HG03025 (cell line): ENCODE measurements around the gene SLC2A9.
A peak's percentile ranks its signal among the peaks of the same experiment; 100 is the strongest.

Experiments used
- ATAC-seq: cut with Tn5 transposase; IDR thresholded peaks from one replicate; pipeline ENCODE4 v1.9.1; 2021; ENCODE audit warnings: mild to moderate bottlenecking, moderate library complexity; ENCODE audit not compliant: unreplicated experiment, low FRiP score

SLC2A9 gene

GRCh38 chr4:10046471-10046870, 25.2 kb upstream of the SLC2A9 start:
- ATAC-seq, result no peak

- ATAC-seq, result no peak
Measured at GRCh38 chr4:10045481-10045880, 24.2 kb upstream of the SLC2A9 start.

GRCh38 chr4:10041036-10041435, 19.7 kb upstream of the SLC2A9 start:
- no peak for ATAC-seq

- ATAC-seq, result no peak
Measured at GRCh38 chr4:10040049-10040892, 19.0 kb upstream of the SLC2A9 start.

- ATAC-seq, result no peak
Measured at GRCh38 chr4:10036807-10037342, 15.6 kb upstream of the SLC2A9 start.

- ATAC-seq, result no peak
Measured at GRCh38 chr4:10035130-10035529, 13.8 kb upstream of the SLC2A9 start.

GRCh38 chr4:10034612-10035104, 13.4 kb upstream of the SLC2A9 start:
- no peak for ATAC-seq

GRCh38 chr4:10034136-10034535, 12.8 kb upstream of the SLC2A9 start:
- no peak for ATAC-seq

- peak; percentile 91 for ATAC-seq
Measured at GRCh38 chr4:10033191-10033881, 12.0 kb upstream of the SLC2A9 start.

- no peak for ATAC-seq
Measured at GRCh38 chr4:10032625-10033024, 11.3 kb upstream of the SLC2A9 start.

- ATAC-seq, result no peak
Measured at GRCh38 chr4:10031668-10032590, 10.6 kb upstream of the SLC2A9 start.

- no peak for ATAC-seq
Measured at GRCh38 chr4:10030972-10031667, 9.8 kb upstream of the SLC2A9 start.

- ATAC-seq, result no peak
Measured at GRCh38 chr4:10029403-10029802, 8.1 kb upstream of the SLC2A9 start.

GRCh38 chr4:10028910-10029309, 7.6 kb upstream of the SLC2A9 start:
- ATAC-seq, result no peak

- no peak for ATAC-seq
Measured at GRCh38 chr4:10026485-10026884, 5.2 kb upstream of the SLC2A9 start.

GRCh38 chr4:10025230-10025806, 4.0 kb upstream of the SLC2A9 start:
- ATAC-seq, result no peak

- ATAC-seq, result no peak
Measured at GRCh38 chr4:10024303-10024702, 3.0 kb upstream of the SLC2A9 start.

GRCh38 chr4:10023806-10024205, 2.5 kb upstream of the SLC2A9 start:
- no peak for ATAC-seq

GRCh38 chr4:10023050-10023419, 1.7 kb upstream of the SLC2A9 start:
- ATAC-seq, result no peak
